ENCODE measurements around the gene COL12A1. TPM values are rescaled to one million over a fixed set of nuclear protein-coding genes. Genes with fewer than 3 reads are reported as not detected.

Gene COL12A1
- total RNA-seq, 1 donor: 1,591 TPM

DNA sequence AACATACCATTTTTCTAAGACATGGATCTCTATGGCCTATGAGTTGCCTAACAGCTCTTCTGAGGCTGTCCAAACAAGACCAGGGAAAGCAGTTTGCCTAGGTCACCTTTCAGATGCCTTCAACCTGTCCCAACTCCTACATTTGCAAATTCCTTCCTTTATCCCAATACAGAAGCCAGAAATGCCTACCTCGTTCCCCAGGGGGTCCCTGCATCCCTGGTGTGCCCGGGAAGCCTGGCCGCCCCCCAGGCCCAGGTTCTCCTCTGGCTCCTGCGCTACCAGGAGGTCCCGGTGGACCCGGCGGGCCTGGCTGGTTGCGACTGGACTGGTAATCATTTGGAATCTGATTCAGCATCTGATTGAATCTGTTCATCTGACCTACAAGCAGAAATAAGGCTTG lies 115.9 kb downstream of the COL12A1 start:
- Histone ChIP-seq H3K27ac (ENCODE audit: low read depth, low read length) (no peak overlapping the region), H2AFZ (ENCODE audit: low read length) (no peak overlapping the region), H3K4me2 (ENCODE audit: insufficient read depth, low read length) (no peak overlapping the region), H3K27me3 (ENCODE audit: insufficient read depth, low read length) (no peaks in the 10 kb centered on the region), H4K20me1 (ENCODE audit: insufficient read depth, low read length) (no peaks in the 10 kb centered on the region), H3K4me3 (ENCODE audit: insufficient read depth, low read length) (no peak overlapping the region), H3K79me2 (ENCODE audit: insufficient read depth, low read length) (no peaks in the 10 kb centered on the region), H3K36me3 (ENCODE audit: insufficient read depth, low read length) (peaks cover 90% of the 10 kb centered on the region), H3K4me1 (ENCODE audit: insufficient read depth, low read length) (peaks cover 28% of the 10 kb centered on the region), H3K9me3 (ENCODE audit: low read depth, low read length) (no peaks in the 10 kb centered on the region)
- DNase-seq (ENCODE audit: insufficient read length, low spot score, missing footprints): peak; percentile 63
- TF ChIP-seq, protein P1, sequence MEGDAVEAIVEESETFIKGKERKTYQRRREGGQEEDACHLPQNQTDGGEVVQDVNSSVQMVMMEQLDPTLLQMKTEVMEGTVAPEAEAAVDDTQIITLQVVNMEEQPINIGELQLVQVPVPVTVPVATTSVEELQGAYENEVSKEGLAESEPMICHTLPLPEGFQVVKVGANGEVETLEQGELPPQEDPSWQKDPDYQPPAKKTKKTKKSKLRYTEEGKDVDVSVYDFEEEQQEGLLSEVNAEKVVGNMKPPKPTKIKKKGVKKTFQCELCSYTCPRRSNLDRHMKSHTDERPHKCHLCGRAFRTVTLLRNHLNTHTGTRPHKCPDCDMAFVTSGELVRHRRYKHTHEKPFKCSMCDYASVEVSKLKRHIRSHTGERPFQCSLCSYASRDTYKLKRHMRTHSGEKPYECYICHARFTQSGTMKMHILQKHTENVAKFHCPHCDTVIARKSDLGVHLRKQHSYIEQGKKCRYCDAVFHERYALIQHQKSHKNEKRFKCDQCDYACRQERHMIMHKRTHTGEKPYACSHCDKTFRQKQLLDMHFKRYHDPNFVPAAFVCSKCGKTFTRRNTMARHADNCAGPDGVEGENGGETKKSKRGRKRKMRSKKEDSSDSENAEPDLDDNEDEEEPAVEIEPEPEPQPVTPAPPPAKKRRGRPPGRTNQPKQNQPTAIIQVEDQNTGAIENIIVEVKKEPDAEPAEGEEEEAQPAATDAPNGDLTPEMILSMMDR (IDR thresholded peaks at IDR 0.05; ENCODE audit: extremely low read depth, low read depth, low read length): no peak

DNA sequence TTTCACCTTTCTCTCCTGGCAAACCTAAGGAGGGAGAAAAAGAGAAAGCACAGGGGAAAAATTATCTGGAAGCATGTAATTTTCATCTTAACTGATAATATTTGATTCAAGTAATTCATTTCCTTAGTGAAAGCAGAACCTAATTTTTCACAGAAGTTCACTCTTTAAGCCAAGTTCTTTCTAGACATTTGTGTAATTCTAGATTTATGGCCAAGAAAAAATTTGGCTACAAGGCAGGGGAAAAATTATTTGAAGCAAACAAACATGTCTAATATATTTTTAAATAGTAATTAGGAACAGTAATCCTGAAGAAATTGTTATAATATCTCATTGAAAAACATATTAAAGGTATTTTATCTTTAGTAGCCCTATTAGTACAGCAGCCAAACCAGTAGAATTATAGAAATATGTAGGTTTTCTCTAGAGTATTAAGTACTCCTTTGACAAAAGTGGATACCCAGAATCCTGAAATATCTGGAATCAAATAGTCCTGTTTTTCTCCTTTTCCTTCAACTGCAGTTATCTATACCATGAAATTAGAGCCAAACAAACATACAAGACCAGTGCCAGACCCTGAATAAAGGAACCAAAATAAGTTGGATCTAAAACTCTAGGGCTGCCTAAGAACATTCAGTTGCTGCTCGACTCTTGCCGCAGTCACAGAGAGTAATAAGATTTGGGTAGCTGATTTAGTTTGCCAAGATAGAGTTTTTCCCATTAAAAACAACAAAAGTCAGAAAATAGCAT lies 116.5 kb downstream of the COL12A1 start:
- Histone ChIP-seq H3K4me1 (ENCODE audit: insufficient read depth, low read length) (peaks cover 24% of the 10 kb centered on the region), H3K27me3 (ENCODE audit: insufficient read depth, low read length) (no peaks in the 10 kb centered on the region), H3K4me3 (ENCODE audit: insufficient read depth, low read length) (no peak overlapping the region), H4K20me1 (ENCODE audit: insufficient read depth, low read length) (no peaks in the 10 kb centered on the region), H3K79me2 (ENCODE audit: insufficient read depth, low read length) (no peaks in the 10 kb centered on the region), H3K9me3 (ENCODE audit: low read depth, low read length) (no peaks in the 10 kb centered on the region), H2AFZ (ENCODE audit: low read length) (no peak overlapping the region), H3K36me3 (ENCODE audit: insufficient read depth, low read length) (peaks cover 95% of the 10 kb centered on the region), H3K4me2 (ENCODE audit: insufficient read depth, low read length) (no peak overlapping the region), H3K27ac (ENCODE audit: low read depth, low read length) (no peak overlapping the region)
- TF ChIP-seq, protein P1 (IDR thresholded peaks at IDR 0.05; ENCODE audit: extremely low read depth, low read depth, low read length): no peak
- DNase-seq (ENCODE audit: insufficient read length, low spot score, missing footprints): no peak

DNA sequence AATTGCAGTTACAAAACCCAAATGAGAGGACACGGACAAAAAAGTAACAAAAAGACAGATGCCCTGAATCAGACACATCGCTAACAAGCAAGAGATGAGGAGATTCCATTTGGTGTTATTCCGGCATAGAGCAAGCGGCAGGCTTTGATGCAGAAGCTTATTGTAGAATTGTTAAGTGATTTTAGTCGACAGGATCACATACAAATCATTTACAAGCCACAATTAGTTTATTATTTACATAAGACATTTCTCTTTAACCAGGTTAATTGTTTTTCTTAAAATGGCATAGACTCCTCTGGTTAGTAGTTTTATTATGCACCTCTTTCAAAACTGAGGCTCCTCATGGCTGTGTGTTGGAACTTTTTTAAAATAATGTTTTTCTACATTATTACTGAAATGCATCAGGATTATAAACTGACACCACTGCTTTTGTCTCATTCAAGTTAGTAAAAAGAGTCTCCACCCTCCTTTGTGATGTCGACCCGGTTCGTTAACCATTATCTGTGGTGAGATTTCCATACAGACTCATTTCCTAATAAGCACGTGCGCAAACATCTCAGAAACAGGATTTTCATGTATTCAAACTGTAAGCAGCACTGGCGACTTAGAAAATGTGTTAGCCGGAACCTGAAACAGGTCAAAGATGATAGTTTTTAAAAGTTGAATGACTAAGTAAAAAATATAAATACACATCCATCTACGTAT lies 119.8 kb downstream of the COL12A1 start:
- Histone ChIP-seq H3K79me2 (ENCODE audit: insufficient read depth, low read length) (no peaks in the 10 kb centered on the region), H3K27ac (ENCODE audit: low read depth, low read length) (no peak overlapping the region), H3K36me3 (ENCODE audit: insufficient read depth, low read length) (peaks cover 93% of the 10 kb centered on the region), H3K4me2 (ENCODE audit: insufficient read depth, low read length) (no peak overlapping the region), H3K4me3 (ENCODE audit: insufficient read depth, low read length) (no peak overlapping the region), H3K9me3 (ENCODE audit: low read depth, low read length) (no peaks in the 10 kb centered on the region), H2AFZ (ENCODE audit: low read length) (no peak overlapping the region), H4K20me1 (ENCODE audit: insufficient read depth, low read length) (no peaks in the 10 kb centered on the region), H3K27me3 (ENCODE audit: insufficient read depth, low read length) (no peaks in the 10 kb centered on the region), H3K4me1 (ENCODE audit: insufficient read depth, low read length) (peaks cover 5% of the 10 kb centered on the region)
- TF ChIP-seq, protein P1 (IDR thresholded peaks at IDR 0.05; ENCODE audit: extremely low read depth, low read depth, low read length): no peak
- no peak for DNase-seq (ENCODE audit: insufficient read length, low spot score, missing footprints)

DNA sequence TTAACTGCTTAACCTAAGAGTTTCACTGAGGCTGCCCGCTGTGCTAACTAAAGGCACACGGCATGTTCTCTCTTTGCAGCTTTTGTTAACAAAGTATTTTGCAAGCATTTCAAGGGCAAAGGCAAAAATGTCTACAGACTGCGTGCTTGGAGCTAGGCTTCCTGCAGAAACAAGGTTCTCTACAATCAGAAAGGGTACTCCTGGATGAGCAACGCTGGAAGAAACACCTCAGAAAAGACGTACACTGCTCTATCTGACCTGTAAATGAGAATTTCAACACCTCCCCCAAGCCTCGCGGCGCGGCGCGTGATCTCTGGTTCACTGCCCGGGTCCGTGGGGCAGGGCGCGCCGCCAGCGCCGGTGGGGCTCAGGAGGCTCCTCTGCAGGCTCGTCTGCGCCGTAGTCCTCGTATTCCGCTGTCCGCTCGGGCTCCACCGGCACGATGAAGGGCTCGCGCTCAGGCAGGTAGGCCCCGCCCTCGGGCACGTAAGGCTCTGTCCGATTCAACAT lies 120.9 kb downstream of the COL12A1 start:
- TF ChIP-seq, protein P1 (IDR thresholded peaks at IDR 0.05; ENCODE audit: extremely low read depth, low read depth, low read length): no peak
- Histone ChIP-seq H3K4me1 (ENCODE audit: insufficient read depth, low read length) (no peaks in the 10 kb centered on the region), H3K4me2 (ENCODE audit: insufficient read depth, low read length) (no peak overlapping the region), H3K27ac (ENCODE audit: low read depth, low read length) (no peak overlapping the region), H3K79me2 (ENCODE audit: insufficient read depth, low read length) (no peaks in the 10 kb centered on the region), H3K9me3 (ENCODE audit: low read depth, low read length) (no peaks in the 10 kb centered on the region), H3K36me3 (ENCODE audit: insufficient read depth, low read length) (peaks cover 83% of the 10 kb centered on the region), H4K20me1 (ENCODE audit: insufficient read depth, low read length) (no peaks in the 10 kb centered on the region), H2AFZ (ENCODE audit: low read length) (no peak overlapping the region), H3K4me3 (ENCODE audit: insufficient read depth, low read length) (no peak overlapping the region), H3K27me3 (ENCODE audit: insufficient read depth, low read length) (no peaks in the 10 kb centered on the region)
- DNase-seq (ENCODE audit: insufficient read length, low spot score, missing footprints): no peak
